OCI-LY3 (cell line): ENCODE data around the gene PTGS1.

ENCODE experiments used
- H2AFZ ChIP-seq: fragments of 200-600, 300-600 bp; shearing (Covaris generic); 2 replicates; pipeline ENCODE4 v1.6.0; 2014; ENCODE audit warnings: antibody characterized with exemption, low read depth, low read length
- H3K27ac ChIP-seq: fragments of 200-600, 300-600 bp; sonication (generic); 2 replicates; pipeline ENCODE4 v1.5.1; 2014; ENCODE audit warnings: mild to moderate bottlenecking, low read length, moderate library complexity, mixed read lengths
- H3K27me3 ChIP-seq: fragments of 200-600, 300-600 bp; sonication (generic); 2 replicates; pipeline ENCODE4 v1.6.1; 2014; ENCODE audit warnings: low read depth, low read length, mixed read lengths
- H3K36me3 ChIP-seq: fragments of 200-600, 300-600 bp; sonication (generic); replicated peaks from 2 replicates; pipeline ENCODE3; 2014; ENCODE audit warnings: low read depth, low read length, mixed read lengths
- H3K4me1 ChIP-seq: fragments of 300-600, 200-600 bp; sonication (generic); 2 replicates; pipeline ENCODE4 v1.6.1; 2014; ENCODE audit warnings: low read length, mixed read lengths
- H3K4me2 ChIP-seq: fragments of 200-600, 300-600 bp; sonication (generic); 2 replicates; pipeline ENCODE4 v1.6.1; 2014; ENCODE audit warnings: low read length, mixed read lengths
- H3K4me3 ChIP-seq: fragments of 300-600, 200-600 bp; sonication (generic); 2 replicates; pipeline ENCODE4 v1.5.1; 2014; ENCODE audit warnings: antibody characterized with exemption, mild to moderate bottlenecking, low read length, moderate library complexity
- H3K79me2 ChIP-seq: fragments of 300-600, 200-600 bp; shearing (Covaris generic); 2 replicates; pipeline ENCODE4 v1.6.1; 2014; ENCODE audit warnings: mild to moderate bottlenecking, low read length, mixed read lengths
- H3K9ac ChIP-seq: fragments of 300-600, 200-600 bp; shearing (Covaris generic); 2 replicates; pipeline ENCODE4 v1.6.0; 2014; ENCODE audit warnings: mild to moderate bottlenecking, low read length, moderate library complexity
- H3K9me3 ChIP-seq: fragments of 200-600, 300-600 bp; shearing (Covaris generic); 2 replicates; pipeline ENCODE4 v1.6.1; 2014; ENCODE audit warnings: low read length, mixed read lengths; ENCODE audit not compliant: insufficient read depth
- H4K20me1 ChIP-seq: fragments of 200-600, 300-600 bp; sonication (generic); 2 replicates; pipeline ENCODE4 v1.6.1; 2016; ENCODE audit warnings: low read length, mixed read lengths; ENCODE audit not compliant: insufficient read depth
- CTCF ChIP-seq: fragments of 200-600, 300-600 bp; sonication (generic); IDR thresholded peaks from 2 replicates; pipeline ENCODE4 v1.5.1; 2014; ENCODE audit warnings: antibody characterized with exemption, low read length, low read depth
- EZH2phosphoT487 ChIP-seq: fragments of 200-600 bp; shearing (Covaris generic); IDR thresholded peaks from 2 replicates; pipeline ENCODE4 v1.6.1; 2018; ENCODE audit warnings: antibody characterized with exemption, mixed run types, low read depth

Gene PTGS1

GRCh38 chr9:122332644-122333043 is 38.2 kb upstream of the PTGS1 start:
- Histone ChIP-seq H3K79me2 (no peaks in the 10 kb centered on the region), H3K4me2 (no peak overlapping the region), H3K9me3 (no peaks in the 10 kb centered on the region), H2AFZ (no peak overlapping the region), H3K27ac (no peak overlapping the region), H3K36me3 (peaks cover 19% of the 10 kb centered on the region), H3K4me1 (peaks cover 15% of the 10 kb centered on the region), H3K27me3 (no peaks in the 10 kb centered on the region), H4K20me1 (peaks cover 4% of the 10 kb centered on the region), H3K9ac (no peak overlapping the region), H3K4me3 (no peak overlapping the region)
- no peak for TF ChIP-seq CTCF
- TF ChIP-seq EZH2phosphoT487: no peak

- Histone ChIP-seq H4K20me1 (peaks cover under 1% of the 10 kb centered on the region), H2AFZ (no peak overlapping the region), H3K9ac (no peak overlapping the region), H3K4me1 (peaks cover 10% of the 10 kb centered on the region), H3K4me3 (no peak overlapping the region), H3K36me3 (peaks cover 16% of the 10 kb centered on the region), H3K27me3 (no peaks in the 10 kb centered on the region), H3K79me2 (no peaks in the 10 kb centered on the region), H3K9me3 (no peaks in the 10 kb centered on the region), H3K4me2 (no peak overlapping the region), H3K27ac (no peak overlapping the region)
- TF ChIP-seq CTCF (no peak), EZH2phosphoT487 (no peak)
Observed at GRCh38 chr9:122333169-122333808, 37.5 kb upstream of the PTGS1 start.

- H3K36me3 ChIP-seq: peaks cover 3% of the 10 kb centered on the region
- no peaks in the 10 kb centered on the region for H4K20me1 ChIP-seq
- peaks cover 11% of the 10 kb centered on the region for H3K4me1 ChIP-seq
- TF ChIP-seq EZH2phosphoT487: no peak
- TF ChIP-seq CTCF: no peak
- H2AFZ ChIP-seq: no peak overlapping the region
- no peak overlapping the region for H3K9ac ChIP-seq
- no peak overlapping the region for H3K27ac ChIP-seq
- H3K79me2 ChIP-seq: no peaks in the 10 kb centered on the region
- H3K9me3 ChIP-seq: no peaks in the 10 kb centered on the region
- no peak overlapping the region for H3K4me2 ChIP-seq
- peaks cover 7% of the 10 kb centered on the region; the same call in 1 of the 2 replicates for H3K27me3 ChIP-seq
- no peak overlapping the region for H3K4me3 ChIP-seq
Observed at GRCh38 chr9:122334916-122335315, 35.9 kb upstream of the PTGS1 start.

- Histone ChIP-seq H3K9ac (no peak overlapping the region), H2AFZ (no peak overlapping the region), H4K20me1 (no peaks in the 10 kb centered on the region), H3K9me3 (no peaks in the 10 kb centered on the region), H3K36me3 (no peaks in the 10 kb centered on the region), H3K4me1 (peaks cover 11% of the 10 kb centered on the region), H3K4me2 (no peak overlapping the region), H3K27me3 (peaks cover 7% of the 10 kb centered on the region; the same call in 1 of the 2 replicates), H3K4me3 (no peak overlapping the region), H3K79me2 (no peaks in the 10 kb centered on the region), H3K27ac (no peak overlapping the region)
- TF ChIP-seq CTCF (no peak), EZH2phosphoT487 (no peak)
Observed at GRCh38 chr9:122336189-122336588, 34.6 kb upstream of the PTGS1 start.
